Muscle of leg (tissue), 11 donors: Measurements from ENCODE around the gene IL1RL1. TPM values are rescaled to one million over a fixed set of nuclear protein-coding genes. Genes with fewer than 3 reads are reported as not detected.

ENCODE experiments used
- DNase-seq: peaks from one replicate; pipeline ENCODE4 v3.0.0; 2013
- H3K27ac ChIP-seq: one replicate; pipeline ENCODE4 v1.5.1; 2013; ENCODE audit warnings: mild to moderate bottlenecking, low read length, control low read depth
- H3K27me3 ChIP-seq: one replicate; pipeline ENCODE4 v1.6.1; 2013; ENCODE audit warnings: low read length; ENCODE audit not compliant: control insufficient read depth, insufficient read depth
- H3K36me3 ChIP-seq: one replicate; pipeline ENCODE4 v1.6.1; 2013; ENCODE audit warnings: low read length; ENCODE audit not compliant: control insufficient read depth, insufficient read depth
- H3K4me1 ChIP-seq: one replicate; pipeline ENCODE4 v1.6.1; 2013; ENCODE audit warnings: low read length; ENCODE audit not compliant: control insufficient read depth, insufficient read depth
- H3K4me3 ChIP-seq: one replicate; pipeline ENCODE4 v1.5.1; 2013; ENCODE audit warnings: low read length, control low read depth
- H3K9me3 ChIP-seq: replicated peaks from 2 replicates; pipeline ENCODE4 v1.6.1; 2013; ENCODE audit warnings: low read depth, low read length; ENCODE audit not compliant: control insufficient read depth
- WGBS: methylation state at CpG from one replicate; pipeline ENCODE4 v1.1.5; 2013; ENCODE audit warnings: missing lambda C conversion rate; ENCODE audit not compliant: insufficient coverage; 5-methylcytosine and 5-hydroxymethylcytosine counted together
- polyA plus RNA-seq, 8 donors: library from polyadenylated mRNA; unstranded; fragments of 120-200 nt; gene quantifications; one replicate each; pipeline versions ENCODE4 v1.2.1 to v1.2.3, GENCODE V29; 2013; ENCODE audit warnings: inconsistent platforms in 1 of 8, low replicate concordance in 1 of 8; ENCODE audit not compliant: insufficient read length in 8 of 8, insufficient read depth in 1 of 8
- total RNA-seq: library from RNA; stranded (reverse); fragments of 120-200 nt; gene quantifications from one replicate; pipeline ENCODE4 v1.2.4, GENCODE V29; 2013

Gene IL1RL1
- total and polyA plus RNA-seq, 9 donors: 0.05 to 0.34 (median 0.22) TPM

DNA sequence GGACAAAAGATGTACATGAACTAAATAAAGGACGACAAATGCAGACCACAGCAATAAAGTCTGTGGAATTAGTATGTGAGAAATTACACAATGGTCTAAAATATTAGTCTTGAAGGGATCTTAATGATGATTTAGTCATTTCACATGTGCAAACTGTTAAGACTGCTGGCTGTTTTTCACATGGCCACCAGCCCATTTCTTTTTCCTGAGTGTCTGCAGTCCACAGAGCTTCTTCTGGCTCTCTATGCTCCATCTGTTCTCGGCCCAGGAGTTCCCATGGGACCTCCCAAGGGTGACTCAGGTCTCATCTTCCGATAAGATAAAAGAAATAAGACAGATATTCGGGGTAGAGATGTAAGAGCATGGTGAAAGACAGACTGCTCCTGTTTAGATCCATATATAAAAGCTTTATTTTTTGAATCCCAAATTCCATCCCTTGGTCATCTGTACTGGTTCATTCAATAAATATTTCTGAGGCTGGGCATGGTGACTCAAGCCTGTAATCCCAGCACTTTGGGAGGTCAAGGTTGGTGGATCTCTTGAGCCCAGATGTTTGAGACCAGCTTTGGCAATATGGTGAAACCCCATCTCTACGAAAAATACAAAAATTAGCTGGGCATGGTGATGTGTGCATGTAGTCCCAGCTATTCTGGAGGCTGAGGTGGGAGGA is 20.1 kb downstream of the IL1RL1 start:
- Histone ChIP-seq H3K4me1 (no peaks in the 10 kb centered on the region), H3K27ac (no peak overlapping the region), H3K36me3 (no peaks in the 10 kb centered on the region), H3K9me3 (no peaks in the 10 kb centered on the region), H3K27me3 (no peaks in the 10 kb centered on the region), H3K4me3 (no peak overlapping the region)
- 50% methylated on average over 1 of the region's 5 CpGs for WGBS
- DNase-seq: peak; percentile 12

DNA sequence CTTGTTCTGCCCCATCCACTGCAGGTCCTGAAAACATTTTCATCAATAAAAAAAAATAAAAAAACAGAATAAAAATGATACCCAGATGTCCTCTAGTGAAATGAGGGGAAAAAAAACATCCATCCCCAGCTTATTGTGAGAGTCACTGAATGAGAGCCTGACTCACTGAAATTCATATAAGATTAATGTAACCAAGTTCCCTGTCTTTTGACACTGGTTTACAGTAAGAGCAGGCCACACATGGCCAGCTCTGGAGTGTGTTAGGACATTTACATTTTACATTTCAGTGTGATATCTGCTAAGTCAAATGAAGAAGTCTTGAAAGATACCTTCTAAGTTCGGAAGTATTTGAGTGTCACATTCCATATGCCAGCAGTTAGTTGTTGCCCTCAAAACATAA is 23.1 kb downstream of the IL1RL1 start:
- Histone ChIP-seq H3K27me3 (no peaks in the 10 kb centered on the region), H3K36me3 (no peaks in the 10 kb centered on the region), H3K4me3 (no peak overlapping the region), H3K9me3 (no peaks in the 10 kb centered on the region), H3K27ac (no peak overlapping the region), H3K4me1 (peaks cover 3% of the 10 kb centered on the region)
- WGBS: no CpG with 5 or more reads among the region's 1 CpG
- no peak for DNase-seq

DNA sequence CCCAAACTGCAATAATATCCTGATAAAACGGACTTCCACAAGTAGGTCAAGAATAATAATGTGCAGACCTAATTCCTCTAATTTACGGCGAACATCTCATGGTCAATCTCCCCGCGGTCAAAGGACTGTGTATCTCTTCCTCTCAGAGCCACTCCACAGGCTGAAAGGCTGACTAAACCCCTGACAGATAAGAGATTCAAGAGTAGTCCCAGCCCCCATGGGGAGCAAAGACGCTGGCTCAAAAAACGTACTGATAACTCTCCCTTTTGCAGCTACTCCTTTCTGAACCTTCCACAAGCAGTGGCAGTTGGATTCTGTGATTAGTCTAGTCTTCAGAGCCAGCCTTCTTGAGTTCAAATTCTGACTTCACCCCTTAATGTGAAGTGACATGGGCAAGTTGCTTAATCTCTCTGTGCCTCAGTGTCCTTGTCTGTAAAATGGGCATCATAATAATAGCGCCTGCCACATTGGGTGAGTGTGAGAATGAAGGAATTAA is 24.6 kb downstream of the IL1RL1 start:
- H3K4me1 ChIP-seq: peaks cover 3% of the 10 kb centered on the region
- H3K27ac ChIP-seq: no peak overlapping the region
- no peaks in the 10 kb centered on the region for H3K36me3 ChIP-seq
- H3K9me3 ChIP-seq: no peaks in the 10 kb centered on the region
- DNase-seq: no peak
- 37% methylated on average over 4 of the region's 8 CpGs for WGBS
- H3K4me3 ChIP-seq: no peak overlapping the region
- H3K27me3 ChIP-seq: no peaks in the 10 kb centered on the region

DNA sequence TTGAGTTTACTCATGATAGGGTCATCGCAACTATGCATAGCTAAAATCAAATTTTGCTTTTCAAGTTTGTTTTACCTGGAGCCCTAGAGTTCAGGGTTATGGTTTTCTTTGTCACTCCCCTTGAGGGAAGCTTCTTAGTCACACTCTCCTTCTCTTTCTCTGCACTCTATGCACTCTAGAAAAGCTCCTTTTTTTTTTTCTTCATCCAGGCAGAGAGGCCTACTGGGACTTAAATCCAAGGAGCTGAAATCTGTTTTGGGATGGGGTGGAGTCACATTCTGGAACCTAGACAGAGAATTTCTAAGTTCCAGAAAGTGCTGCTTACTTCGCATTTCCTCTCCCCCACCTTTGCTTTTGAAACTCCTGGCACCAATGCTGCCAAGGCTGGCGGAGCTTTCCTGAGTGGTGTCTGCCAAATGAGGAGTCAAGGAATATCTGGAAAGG is 25.2 kb downstream of the IL1RL1 start:
- Histone ChIP-seq H3K27me3 (no peaks in the 10 kb centered on the region), H3K9me3 (no peaks in the 10 kb centered on the region), H3K4me3 (no peak overlapping the region), H3K4me1 (peaks cover 3% of the 10 kb centered on the region), H3K27ac (no peak overlapping the region), H3K36me3 (no peaks in the 10 kb centered on the region)
- WGBS: no CpG with 5 or more reads among the region's 3 CpGs
- DNase-seq: no peak

GRCh38 chr2:102337012-102337411 is 25.6 kb downstream of the IL1RL1 start:
- Histone ChIP-seq H3K27ac (no peak overlapping the region), H3K36me3 (no peaks in the 10 kb centered on the region), H3K27me3 (no peaks in the 10 kb centered on the region), H3K9me3 (no peaks in the 10 kb centered on the region), H3K4me1 (peaks cover 3% of the 10 kb centered on the region), H3K4me3 (no peak overlapping the region)
- WGBS: no CpG with 5 or more reads among the region's 1 CpG
- peak; percentile 27 for DNase-seq

- Histone ChIP-seq H3K9me3 (no peaks in the 10 kb centered on the region), H3K4me1 (peaks cover 3% of the 10 kb centered on the region), H3K4me3 (no peak overlapping the region), H3K36me3 (no peaks in the 10 kb centered on the region), H3K27ac (no peak overlapping the region), H3K27me3 (no peaks in the 10 kb centered on the region)
- peak; percentile 14 for DNase-seq
- no CpG with 5 or more reads among the region's 3 CpGs for WGBS
These were observed 26.4 kb downstream of the IL1RL1 start for GRCh38 chr2:102337481-102338386.

DNA sequence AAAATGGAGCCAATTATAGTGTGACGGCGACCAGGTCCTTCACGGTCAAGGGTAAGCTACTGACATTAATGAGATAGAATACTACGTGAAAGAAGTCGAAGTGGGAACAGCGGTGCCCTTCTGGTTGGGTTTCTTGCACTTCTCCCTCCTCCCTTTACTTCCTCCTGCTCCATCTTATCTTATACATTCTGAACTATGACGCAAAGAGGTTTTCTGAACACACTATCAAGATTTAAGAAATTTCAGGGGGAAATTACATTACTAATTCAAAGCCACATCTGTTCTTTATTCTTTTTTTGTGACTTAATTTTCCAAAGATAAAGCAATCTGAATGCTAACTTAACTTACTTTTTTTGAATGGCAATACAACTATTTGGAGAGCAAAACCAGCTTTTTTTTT is 29.4 kb downstream of the IL1RL1 start:
- no peak for DNase-seq
- no peak overlapping the region for H3K27ac ChIP-seq
- no peaks in the 10 kb centered on the region for H3K36me3 ChIP-seq
- H3K9me3 ChIP-seq: no peaks in the 10 kb centered on the region
- peaks cover 3% of the 10 kb centered on the region for H3K4me1 ChIP-seq
- 88% methylated on average over 4 of the region's 7 CpGs for WGBS
- H3K4me3 ChIP-seq: no peak overlapping the region
- no peaks in the 10 kb centered on the region for H3K27me3 ChIP-seq

DNA sequence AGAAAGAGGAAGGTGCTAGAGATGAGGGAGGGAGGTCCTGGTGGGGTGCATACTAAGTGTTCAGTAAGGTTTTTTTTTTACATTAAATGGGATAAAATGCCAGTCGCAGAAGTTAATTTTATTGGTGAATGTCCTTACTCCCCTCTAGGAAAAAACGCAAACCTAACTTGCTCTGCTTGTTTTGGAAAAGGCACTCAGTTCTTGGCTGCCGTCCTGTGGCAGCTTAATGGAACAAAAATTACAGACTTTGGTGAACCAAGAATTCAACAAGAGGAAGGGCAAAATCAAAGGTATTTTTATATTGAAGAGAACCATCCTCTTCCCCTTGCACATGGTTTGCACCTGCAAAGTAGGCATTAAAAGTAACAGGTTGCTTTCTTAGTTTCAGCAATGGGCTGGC is 31.5 kb downstream of the IL1RL1 start:
- H3K27me3 ChIP-seq: peaks cover 2% of the 10 kb centered on the region
- no CpG with 5 or more reads among the region's 3 CpGs for WGBS
- DNase-seq: peak; percentile 48

DNA sequence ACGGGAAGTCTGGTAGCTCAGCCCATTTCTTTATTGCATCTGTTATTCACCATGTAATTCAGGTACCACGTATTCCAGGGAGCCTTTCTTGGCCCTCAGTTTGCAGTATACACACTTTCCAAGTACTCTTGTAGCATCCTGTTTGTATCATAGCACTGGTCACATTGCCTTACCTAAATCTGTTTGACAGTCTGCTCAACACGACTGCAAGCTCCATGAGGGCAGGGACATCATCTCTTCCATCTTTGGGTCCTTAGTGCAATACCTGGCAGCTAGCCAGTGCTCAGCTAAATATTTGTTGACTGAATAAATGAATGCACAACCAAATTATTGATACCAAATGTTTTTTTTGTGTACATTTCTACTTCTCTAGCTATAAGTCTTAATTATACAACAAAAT is 33.0 kb downstream of the IL1RL1 start:
- DNase-seq: no peak
- no peaks in the 10 kb centered on the region for H3K4me1 ChIP-seq
- no peaks in the 10 kb centered on the region for H3K36me3 ChIP-seq
- H3K9me3 ChIP-seq: no peaks in the 10 kb centered on the region
- WGBS: 80% methylated on average over 2 of the region's 3 CpGs
- H3K27ac ChIP-seq: no peak overlapping the region
- H3K4me3 ChIP-seq: no peak overlapping the region
- H3K27me3 ChIP-seq: peaks cover 2% of the 10 kb centered on the region

More for the DNA sequence above, 31.5 kb downstream of the IL1RL1 start:
- H3K9me3 ChIP-seq: no peaks in the 10 kb centered on the region
- no peak overlapping the region for H3K4me3 ChIP-seq
- H3K4me1 ChIP-seq: no peaks in the 10 kb centered on the region
- H3K36me3 ChIP-seq: no peaks in the 10 kb centered on the region
- H3K27ac ChIP-seq: no peak overlapping the region

GRCh38 chr2:102345329-102345920 is 34.1 kb downstream of the IL1RL1 start:
- no peaks in the 10 kb centered on the region for H3K36me3 ChIP-seq
- no peak overlapping the region for H3K27ac ChIP-seq
- no peak overlapping the region for H3K4me3 ChIP-seq
- H3K9me3 ChIP-seq: no peaks in the 10 kb centered on the region
- DNase-seq: no peak
- peaks cover 2% of the 10 kb centered on the region for H3K27me3 ChIP-seq
- H3K4me1 ChIP-seq: no peaks in the 10 kb centered on the region
- WGBS: no CpG with 5 or more reads among the region's 4 CpGs
